Ramos (cell line): ENCODE measurements around the gene PTGES.
"Not testable (repeated sequence)": the region's sequence is repeated elsewhere in the genome, so short reads cannot be mapped to it uniquely, and the experiment has no call there.

ENCODE experiments used
- in situ Hi-C: fragments of 300-500 bp; cut with MboI; formaldehyde crosslinking; loops from one replicate; pipeline ENCODE4 v1.14.3; 2022; ENCODE audit warnings: low sequenced_read_pairs; ENCODE audit not compliant: unreplicated experiment

The PTGES gene

GRCh38 chr9:129750013-129750638 lies 2.7 kb downstream of the PTGES start:
- in situ Hi-C loops, result no loop called here

- in situ Hi-C loops, result no loop called here
Measured at GRCh38 chr9:129749575-129749974, 3.3 kb downstream of the PTGES start.

DNA sequence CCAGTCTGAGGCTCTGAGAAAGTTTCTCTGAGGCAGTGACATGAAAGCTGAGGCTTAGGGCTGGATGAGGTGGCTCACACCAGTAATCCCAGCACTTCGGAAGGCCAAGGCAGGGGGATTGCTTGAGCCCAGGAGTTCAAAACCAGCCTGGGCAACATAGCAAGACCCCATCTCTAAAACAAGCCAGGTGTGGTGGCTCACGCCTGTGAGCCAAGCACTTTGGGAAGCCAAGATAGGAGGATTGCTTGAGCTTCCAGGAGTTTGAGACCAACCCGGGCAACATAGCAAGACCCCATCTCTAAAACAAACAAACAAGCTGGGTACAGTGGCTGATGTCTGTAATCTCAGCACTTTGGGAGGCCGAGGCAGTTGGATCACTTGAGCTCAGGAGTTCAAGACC lies 3.8 kb downstream of the PTGES start:
- in situ Hi-C loops, result not testable (repeated sequence)

DNA sequence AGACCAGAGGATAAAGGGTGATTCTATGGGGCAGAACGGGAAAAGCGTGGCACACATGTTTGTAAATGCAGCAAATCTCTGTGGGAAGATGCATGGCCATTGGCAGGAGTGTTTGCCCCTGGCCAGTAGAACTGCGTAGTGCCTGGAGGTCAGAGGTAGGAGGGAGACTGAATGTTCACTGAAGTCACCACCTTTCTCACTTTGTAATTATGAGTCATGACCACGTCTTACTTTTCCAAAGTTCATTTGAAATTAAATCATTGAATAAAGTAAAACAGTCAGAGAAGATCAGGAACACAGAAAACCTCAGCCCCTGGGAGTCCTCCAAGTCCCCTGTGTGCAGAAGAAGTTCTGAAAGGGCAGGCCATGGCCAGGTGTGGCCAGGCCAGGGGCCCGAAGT lies 4.6 kb downstream of the PTGES start:
- in situ Hi-C loops, result no loop called here

DNA sequence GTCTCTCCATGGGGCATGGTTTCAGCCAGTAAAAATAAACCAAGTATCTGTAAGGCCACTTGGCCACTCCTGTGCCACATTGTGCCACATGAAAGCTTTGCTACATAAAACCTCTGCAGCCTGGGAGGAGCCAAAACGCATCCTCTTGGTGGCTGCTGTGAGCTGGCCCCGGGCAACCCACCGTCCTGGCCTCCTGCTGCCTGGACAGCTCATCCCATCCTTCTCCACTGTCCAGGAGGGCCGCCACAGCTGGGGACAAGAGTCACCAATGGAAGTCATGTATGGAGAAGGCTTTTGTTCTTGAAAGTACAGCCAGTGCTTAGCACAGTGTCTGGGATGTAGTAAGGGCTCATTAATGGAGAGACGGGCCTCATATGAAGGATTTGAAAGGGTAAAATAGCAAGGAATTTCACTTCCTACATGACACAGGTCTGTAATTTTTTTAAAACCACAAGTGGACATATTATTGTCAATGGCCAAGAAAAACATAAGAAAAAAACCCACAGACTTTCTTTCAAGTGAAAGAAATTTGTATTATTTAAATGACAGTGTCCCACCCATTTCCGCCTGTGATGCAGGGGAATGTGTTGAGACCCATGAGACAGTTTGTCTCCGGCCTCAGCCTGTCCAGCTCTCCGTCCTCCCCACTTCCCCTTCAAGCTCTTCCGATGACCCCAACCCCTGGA lies 6.6 kb downstream of the PTGES start:
- in situ Hi-C loops, result no loop called here

DNA sequence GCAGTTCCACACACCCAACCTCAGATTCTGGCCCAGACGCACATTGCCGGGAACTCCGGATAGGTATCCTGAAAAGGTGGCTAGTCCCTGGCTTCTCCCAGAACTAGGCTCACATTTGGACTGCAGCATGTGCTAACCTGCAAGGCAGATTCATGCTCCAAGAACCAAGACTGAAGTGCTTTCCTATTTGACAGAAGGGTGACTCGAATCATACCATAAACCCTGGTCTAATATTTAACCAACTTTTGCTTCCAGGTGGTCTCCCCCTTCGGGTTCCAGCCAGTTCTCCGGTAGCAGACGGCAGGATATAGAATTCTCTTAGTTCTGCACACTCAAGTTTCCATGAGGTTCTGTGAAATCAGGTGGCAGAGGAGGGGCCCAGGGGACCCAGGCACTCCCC lies 7.6 kb downstream of the PTGES start:
- in situ Hi-C loops, result no loop called here

GRCh38 chr9:129740666-129741464 lies 12.0 kb downstream of the PTGES start:
- in situ Hi-C loops, result no loop called here

- in situ Hi-C loops, result no loop called here
Measured at GRCh38 chr9:129740174-129740573, 12.7 kb downstream of the PTGES start.

DNA sequence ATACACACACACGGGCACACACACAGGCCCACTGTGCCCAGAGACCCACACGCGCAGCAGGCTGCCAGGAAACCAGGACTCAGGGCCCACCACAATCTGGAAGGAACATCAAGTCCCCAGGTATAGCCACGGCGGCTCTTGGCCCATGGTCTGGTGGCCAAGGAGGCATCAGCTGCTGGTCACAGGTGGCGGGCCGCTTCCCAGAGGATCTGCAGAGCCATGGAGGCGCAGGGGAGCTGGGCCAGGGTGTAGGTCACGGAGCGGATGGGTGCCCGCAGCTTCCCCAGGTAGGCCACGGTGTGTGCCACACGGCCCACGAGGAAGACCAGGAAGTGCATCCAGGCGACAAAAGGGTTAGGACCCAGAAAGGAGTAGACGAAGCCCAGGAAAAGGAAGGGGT lies 13.4 kb downstream of the PTGES start:
- in situ Hi-C loops, result loop anchor here (5.0 kb wide), 1 partner anchor 43 kb away; no protein-coding TSS in a partner anchor

GRCh38 chr9:129737479-129738274 lies 15.2 kb downstream of the PTGES start:
- in situ Hi-C loops, result loop anchor here (5.0 kb wide), 1 partner anchor 45 kb away; no protein-coding TSS in a partner anchor

- in situ Hi-C loops, result loop anchor here (5.0 kb wide), 1 partner anchor 46 kb away; no protein-coding TSS in a partner anchor
Measured at GRCh38 chr9:129736334-129736733, 16.5 kb downstream of the PTGES start.

- in situ Hi-C loops, result loop anchor here (5.0 kb wide), 1 partner anchor 47 kb away; no protein-coding TSS in a partner anchor
Measured at GRCh38 chr9:129735546-129735945, 17.3 kb downstream of the PTGES start.

DNA sequence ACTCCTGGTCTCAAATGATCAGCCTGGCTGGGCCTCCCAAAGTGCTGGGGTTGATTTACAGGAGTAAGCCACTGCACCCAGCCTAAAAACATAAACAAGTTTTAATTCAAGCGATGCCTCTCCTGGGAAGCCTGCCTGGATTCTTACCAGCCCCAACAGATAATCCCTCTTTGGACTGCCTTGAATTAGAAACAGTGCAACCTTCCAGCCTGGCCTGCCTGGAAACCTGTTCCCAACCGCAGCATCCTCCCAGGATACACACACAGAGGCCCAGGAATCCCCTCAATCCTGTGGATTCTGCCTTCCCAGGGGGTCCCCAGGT lies 19.2 kb downstream of the PTGES start:
- in situ Hi-C loops, result no loop called here

- in situ Hi-C loops, result no loop called here
Measured at GRCh38 chr9:129732946-129733631, 19.8 kb downstream of the PTGES start.

DNA sequence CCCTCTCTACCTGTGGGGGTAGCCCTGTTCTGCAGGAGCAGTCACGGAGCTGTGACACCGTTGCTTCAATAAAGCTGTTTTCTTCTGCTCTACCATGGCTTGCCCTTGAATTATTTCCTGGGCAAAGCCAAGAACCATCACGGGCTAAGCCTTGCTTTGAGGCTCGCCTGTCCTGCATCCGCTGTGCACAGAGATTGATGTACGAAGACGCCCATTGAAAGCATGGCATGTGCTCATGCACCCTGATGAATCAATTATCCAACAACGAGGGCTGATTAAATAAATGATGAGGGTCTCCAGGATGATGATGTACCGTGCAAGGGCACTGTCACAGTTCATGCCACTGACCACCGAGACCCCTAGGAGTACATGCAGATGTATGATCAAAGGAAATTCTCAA lies 20.7 kb downstream of the PTGES start:
- in situ Hi-C loops, result no loop called here

- in situ Hi-C loops, result no loop called here
Measured at GRCh38 chr9:129731477-129732085, 21.3 kb downstream of the PTGES start.

- in situ Hi-C loops, result no loop called here
Measured at GRCh38 chr9:129728744-129729143, 24.1 kb downstream of the PTGES start.

DNA sequence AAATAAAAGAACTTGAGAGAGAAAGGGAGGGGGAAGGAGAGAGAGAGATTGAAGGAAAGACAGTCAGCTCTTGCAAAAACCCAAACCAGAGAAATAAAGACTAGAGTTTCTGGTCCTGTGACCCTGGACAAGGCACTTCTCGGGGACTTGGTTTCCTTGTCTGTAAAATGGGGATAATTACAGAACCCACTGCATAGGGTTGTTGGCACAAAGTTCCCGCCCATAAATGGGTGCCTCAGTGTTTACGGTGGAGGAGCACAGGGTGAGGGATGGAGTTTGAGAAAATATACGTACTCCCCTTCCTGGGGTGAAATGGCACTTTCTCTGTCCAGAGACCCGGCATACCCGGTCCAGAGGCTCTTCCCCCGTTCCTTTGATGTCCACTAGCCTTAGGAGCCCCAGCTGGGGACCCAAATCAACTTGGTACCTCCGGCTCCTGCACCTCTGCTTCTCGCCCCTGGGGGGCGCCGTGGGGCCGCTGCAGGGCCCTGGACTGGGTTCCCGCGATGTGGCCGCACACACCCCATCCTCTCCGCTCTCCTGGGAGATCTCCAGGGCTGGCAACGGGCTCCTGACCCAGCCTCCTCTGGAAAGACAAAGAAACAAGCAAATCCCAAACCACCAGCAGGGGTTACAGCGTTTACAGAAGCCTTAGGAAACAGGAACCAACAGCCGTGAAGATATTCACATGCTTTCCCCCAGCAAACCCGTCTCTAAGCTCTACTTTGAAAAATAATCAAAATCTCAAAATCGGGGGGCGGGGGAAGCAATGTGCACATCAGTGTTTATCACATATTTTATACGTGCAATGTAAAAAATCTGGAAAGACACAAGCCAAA lies 26.3 kb downstream of the PTGES start:
- in situ Hi-C loops, result no loop called here
